ENCODE data around the gene ABHD17C. TPM values are rescaled to one million over a fixed set of nuclear protein-coding genes. Genes with fewer than 3 reads are reported as not detected.

ABHD17C gene
- total and polyA plus RNA-seq, 2 experiments from 2014 or later, result 11.3 to 23.8 TPM

DNA sequence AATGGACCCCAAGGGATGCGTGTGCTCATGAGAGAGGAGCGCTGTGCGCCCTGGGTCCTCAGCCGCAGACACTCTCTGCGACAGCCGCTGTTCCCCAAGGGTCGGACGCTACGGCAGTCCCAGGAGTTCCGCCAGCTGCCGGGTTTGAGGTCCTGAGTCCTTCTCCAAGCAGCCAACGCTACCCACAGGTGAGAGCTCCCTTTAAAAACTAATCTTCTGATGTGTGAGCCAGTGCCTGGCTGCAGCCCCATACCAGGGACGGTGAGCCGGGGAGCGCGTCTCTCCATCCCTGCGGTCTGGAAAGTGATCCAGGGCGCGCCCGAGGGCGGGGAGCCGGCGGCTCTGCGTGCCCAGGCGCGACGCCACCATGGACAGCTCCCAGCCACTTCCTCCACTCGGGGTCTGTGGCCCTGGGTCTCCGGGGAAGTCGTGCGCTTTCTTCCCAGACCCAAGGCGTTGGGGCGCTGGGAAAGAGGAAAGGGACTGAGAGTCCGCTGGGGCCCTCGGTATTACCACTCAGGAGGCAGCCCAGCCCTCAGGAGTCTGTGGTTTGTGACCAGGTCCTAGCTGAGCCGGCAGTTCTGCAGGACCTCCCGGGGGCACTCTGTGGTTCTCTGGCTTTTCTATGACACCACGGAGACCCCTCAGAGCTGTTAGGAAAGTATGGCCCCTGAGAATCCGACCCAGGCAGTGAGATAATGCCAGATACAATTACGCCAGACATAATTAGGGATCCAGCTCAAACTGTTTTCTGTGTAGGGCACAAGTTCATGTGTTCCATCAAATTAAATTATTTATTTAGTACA is 85.5 kb downstream of the ABHD17C start:
- peaks cover 7% of the 10 kb centered on the region for H3K4me1 ChIP-seq (ENCODE audit: insufficient read depth)
- peaks cover 31% of the 10 kb centered on the region for H3K27me3 Mint-ChIP-seq (ENCODE audit: insufficient read depth, low read depth, poor library complexity)
- TF ChIP-seq, protein P1, sequence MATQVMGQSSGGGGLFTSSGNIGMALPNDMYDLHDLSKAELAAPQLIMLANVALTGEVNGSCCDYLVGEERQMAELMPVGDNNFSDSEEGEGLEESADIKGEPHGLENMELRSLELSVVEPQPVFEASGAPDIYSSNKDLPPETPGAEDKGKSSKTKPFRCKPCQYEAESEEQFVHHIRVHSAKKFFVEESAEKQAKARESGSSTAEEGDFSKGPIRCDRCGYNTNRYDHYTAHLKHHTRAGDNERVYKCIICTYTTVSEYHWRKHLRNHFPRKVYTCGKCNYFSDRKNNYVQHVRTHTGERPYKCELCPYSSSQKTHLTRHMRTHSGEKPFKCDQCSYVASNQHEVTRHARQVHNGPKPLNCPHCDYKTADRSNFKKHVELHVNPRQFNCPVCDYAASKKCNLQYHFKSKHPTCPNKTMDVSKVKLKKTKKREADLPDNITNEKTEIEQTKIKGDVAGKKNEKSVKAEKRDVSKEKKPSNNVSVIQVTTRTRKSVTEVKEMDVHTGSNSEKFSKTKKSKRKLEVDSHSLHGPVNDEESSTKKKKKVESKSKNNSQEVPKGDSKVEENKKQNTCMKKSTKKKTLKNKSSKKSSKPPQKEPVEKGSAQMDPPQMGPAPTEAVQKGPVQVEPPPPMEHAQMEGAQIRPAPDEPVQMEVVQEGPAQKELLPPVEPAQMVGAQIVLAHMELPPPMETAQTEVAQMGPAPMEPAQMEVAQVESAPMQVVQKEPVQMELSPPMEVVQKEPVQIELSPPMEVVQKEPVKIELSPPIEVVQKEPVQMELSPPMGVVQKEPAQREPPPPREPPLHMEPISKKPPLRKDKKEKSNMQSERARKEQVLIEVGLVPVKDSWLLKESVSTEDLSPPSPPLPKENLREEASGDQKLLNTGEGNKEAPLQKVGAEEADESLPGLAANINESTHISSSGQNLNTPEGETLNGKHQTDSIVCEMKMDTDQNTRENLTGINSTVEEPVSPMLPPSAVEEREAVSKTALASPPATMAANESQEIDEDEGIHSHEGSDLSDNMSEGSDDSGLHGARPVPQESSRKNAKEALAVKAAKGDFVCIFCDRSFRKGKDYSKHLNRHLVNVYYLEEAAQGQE (IDR thresholded peaks at IDR 0.05; ENCODE audit: unreplicated experiment), result peak; percentile 99
- no peak for TF ChIP-seq POLR2AphosphoS5 (IDR thresholded peaks at IDR 0.05; ENCODE audit: low read depth)
- 0 out of 2 replicates have a peak, but pooled peaks have one; percentile 50 for TF ChIP-seq CREB1 (CRISPR knock-in tag; IDR thresholded peaks at IDR 0.05; ENCODE audit: low read depth)
- TF ChIP-seq EZH2 (IDR thresholded peaks at IDR 0.05; ENCODE audit: low read depth, unreplicated experiment), result peak; percentile 49
- peaks cover 47% of the 10 kb centered on the region for H3K27me3 ChIP-seq (ENCODE audit: insufficient read depth)
- H3K4me1 Mint-ChIP-seq, result peaks cover 7% of the 10 kb centered on the region; the same call in 2 of the 3 replicates
- H3K9me3 Mint-ChIP-seq, result no peaks in the 10 kb centered on the region
- H2AFZ ChIP-seq, result peak overlapping the region; percentile 84
- 0 out of 2 replicates have a peak, but pooled peaks cover 3% of the 10 kb centered on the region for H3F3A ChIP-seq (replicated peaks; ENCODE audit: low read depth)
- H3K4me2 ChIP-seq, result peak overlapping the region; percentile 98
- DNase-seq (ENCODE audit: low spot score) (peak; percentile 89), ATAC-seq (peak; percentile 61)
- no peak overlapping the region for H3K27ac ChIP-seq (ENCODE audit: low read depth)
- H3K79me2 ChIP-seq (replicated peaks; ENCODE audit: insufficient read depth), result no peaks in the 10 kb centered on the region
- H4K20me1 ChIP-seq (replicated peaks; ENCODE audit: insufficient read depth), result 0 out of 2 replicates have a peak, but pooled peaks cover 3% of the 10 kb centered on the region
- no peaks in the 10 kb centered on the region for H3K36me3 Mint-ChIP-seq (ENCODE audit: low read depth)
- H3K27ac Mint-ChIP-seq, result no peak overlapping the region
- H3K36me3 ChIP-seq (ENCODE audit: insufficient read depth), result no peaks in the 10 kb centered on the region
- no peaks in the 10 kb centered on the region for H3K9me2 ChIP-seq (ENCODE audit: insufficient read depth)
- H3K4me3 ChIP-seq, result peak overlapping the region; percentile 77
- H3K4me3 Mint-ChIP-seq, result peak overlapping the region; percentile 78

DNA sequence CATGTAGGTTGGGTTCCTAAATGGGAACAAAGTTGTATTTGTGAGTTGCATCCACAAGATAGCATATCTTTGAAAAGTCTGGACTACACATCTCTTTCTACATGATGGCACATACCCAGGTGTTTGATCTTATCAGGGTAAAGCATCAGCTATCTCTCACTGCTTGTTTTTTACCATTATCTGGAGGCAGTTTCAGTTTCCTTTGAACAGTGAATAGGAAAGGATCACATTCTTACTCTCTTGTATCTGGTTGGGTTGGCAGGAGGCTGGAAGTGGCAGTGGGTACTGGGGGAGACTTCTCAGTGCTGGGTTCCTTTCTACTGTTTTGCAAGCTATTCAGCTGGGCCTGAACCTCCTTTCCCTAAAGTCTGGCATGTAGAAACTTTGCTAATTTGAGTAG is 88.2 kb downstream of the ABHD17C start:
- no peaks in the 10 kb centered on the region for H3K36me3 Mint-ChIP-seq (ENCODE audit: low read depth)
- Histone ChIP-seq H3K9me2 (ENCODE audit: insufficient read depth) (no peaks in the 10 kb centered on the region), H3K27me3 (ENCODE audit: insufficient read depth) (peaks cover 38% of the 10 kb centered on the region), H3F3A (replicated peaks; ENCODE audit: low read depth) (0 out of 2 replicates have a peak, but pooled peaks cover 3% of the 10 kb centered on the region), H4K20me1 (replicated peaks; ENCODE audit: insufficient read depth) (0 out of 2 replicates have a peak, but pooled peaks cover 3% of the 10 kb centered on the region), H2AFZ (no peak overlapping the region), H3K27ac (ENCODE audit: low read depth) (no peak overlapping the region), H3K4me1 (ENCODE audit: insufficient read depth) (peaks cover 7% of the 10 kb centered on the region), H3K79me2 (replicated peaks; ENCODE audit: insufficient read depth) (no peaks in the 10 kb centered on the region), H3K4me2 (no peak overlapping the region), H3K36me3 (ENCODE audit: insufficient read depth) (no peaks in the 10 kb centered on the region), H3K4me3 (no peak overlapping the region)
- H3K4me1 Mint-ChIP-seq, result peaks cover 7% of the 10 kb centered on the region; the same call in 2 of the 3 replicates
- H3K27me3 Mint-ChIP-seq (ENCODE audit: insufficient read depth, low read depth, poor library complexity), result peaks cover 25% of the 10 kb centered on the region
- ATAC-seq, result no peak
- no peak overlapping the region for H3K4me3 Mint-ChIP-seq
- no peak overlapping the region for H3K27ac Mint-ChIP-seq
- TF ChIP-seq JUNB (IDR thresholded peaks at IDR 0.05; ENCODE audit: unreplicated experiment) (no peak), NANOG (IDR thresholded peaks at IDR 0.05; ENCODE audit: borderline replicate concordance) (no peak)
- DNase-seq (ENCODE audit: low spot score), result no peak
- H3K9me3 Mint-ChIP-seq, result no peaks in the 10 kb centered on the region
